Measurements from ENCODE around the gene NTHL1.

Gene NTHL1

GRCh38 chr16:2063861-2064260 is 16.2 kb upstream of the NTHL1 start:
- DNase-seq (ENCODE audit: low spot score): no peak

- DNase-seq (ENCODE audit: low spot score): no peak
Measured at GRCh38 chr16:2062801-2063200, 15.2 kb upstream of the NTHL1 start.

- no peak for DNase-seq (ENCODE audit: low spot score)
Measured at GRCh38 chr16:2061526-2061925, 13.9 kb upstream of the NTHL1 start.

DNA sequence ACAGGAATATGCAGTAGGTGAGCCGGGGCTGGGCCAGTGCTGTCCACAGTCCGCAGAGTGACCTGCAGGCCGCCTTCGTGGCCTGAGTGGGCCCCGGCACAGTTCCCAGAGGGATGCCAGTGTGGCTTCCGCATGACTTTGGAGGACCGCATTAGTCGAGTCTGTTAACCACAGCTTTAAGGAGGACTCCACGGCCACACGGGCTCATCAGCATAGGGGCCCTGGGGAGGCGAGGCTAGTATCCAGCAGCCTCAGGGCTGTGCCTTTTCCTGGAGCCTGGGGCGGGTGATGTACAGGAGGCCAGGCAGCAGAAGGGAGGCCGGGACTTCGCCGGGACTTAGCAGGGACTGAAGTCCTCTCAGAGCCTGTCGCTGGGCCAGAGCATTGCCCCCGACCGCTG is 13.4 kb upstream of the NTHL1 start:
- DNase-seq (ENCODE audit: low spot score): no peak

GRCh38 chr16:2060346-2060745 is 12.7 kb upstream of the NTHL1 start:
- no peak for DNase-seq (ENCODE audit: low spot score)

- no peak for DNase-seq (ENCODE audit: low spot score)
Measured at GRCh38 chr16:2058872-2059271, 11.2 kb upstream of the NTHL1 start.

GRCh38 chr16:2058420-2058819 is 10.8 kb upstream of the NTHL1 start:
- no peak for DNase-seq (ENCODE audit: low spot score)

DNA sequence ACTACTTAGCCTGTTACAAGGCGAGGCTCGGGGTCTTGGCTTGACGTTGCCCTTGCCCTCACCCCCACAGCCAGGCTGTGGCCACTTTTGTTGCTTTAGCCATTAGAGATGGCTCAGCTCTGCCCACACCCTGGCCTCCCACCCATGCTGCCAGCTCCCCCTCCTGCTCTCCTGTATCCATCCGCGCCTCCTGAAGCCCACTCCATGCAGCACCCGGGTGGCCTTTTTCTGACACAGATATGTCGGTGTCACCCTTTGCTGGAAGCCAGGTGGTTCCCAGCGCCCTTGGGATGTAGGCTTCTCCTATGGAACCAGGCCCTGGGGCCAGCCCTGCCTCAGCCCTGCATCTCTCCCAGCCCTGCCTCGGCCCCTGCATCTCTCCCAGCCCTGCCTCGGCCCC is 9.8 kb upstream of the NTHL1 start:
- DNase-seq (ENCODE audit: low spot score): no peak

DNA sequence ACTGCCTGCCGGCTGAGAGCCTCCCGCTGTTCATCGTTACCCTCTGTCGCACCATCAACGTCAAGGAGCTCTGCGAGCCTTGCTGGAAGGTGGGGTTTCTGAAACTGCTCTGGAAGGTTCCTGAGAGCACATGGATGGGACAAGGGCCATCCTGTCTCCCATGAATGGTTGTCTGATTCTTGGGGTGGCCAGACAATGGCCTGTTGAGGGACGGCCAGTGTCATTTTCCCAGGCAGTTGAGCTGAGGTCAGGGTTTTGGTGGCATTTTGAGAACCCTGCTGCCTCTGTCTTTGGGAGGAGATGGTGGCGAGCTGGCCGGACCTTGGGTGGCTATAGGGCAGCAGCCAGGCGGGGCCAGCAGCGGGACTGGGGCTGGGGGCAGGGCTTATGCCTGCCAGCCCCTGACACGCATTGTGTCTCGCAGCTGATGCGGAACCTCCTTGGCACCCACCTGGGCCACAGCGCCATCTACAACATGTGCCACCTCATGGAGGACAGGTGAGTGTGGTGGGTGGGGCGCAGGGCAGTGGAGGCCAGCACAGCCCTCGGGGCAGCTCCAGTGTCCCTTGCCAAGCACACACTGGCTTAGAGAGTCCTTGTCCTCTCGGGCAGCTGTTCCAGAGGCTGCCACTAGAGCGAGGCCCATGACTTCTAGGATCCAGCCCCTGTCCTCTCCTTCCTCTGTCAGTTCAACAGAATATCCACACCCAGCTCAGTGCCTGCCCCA is 9.2 kb upstream of the NTHL1 start:
- no peak for DNase-seq (ENCODE audit: low spot score)

DNA sequence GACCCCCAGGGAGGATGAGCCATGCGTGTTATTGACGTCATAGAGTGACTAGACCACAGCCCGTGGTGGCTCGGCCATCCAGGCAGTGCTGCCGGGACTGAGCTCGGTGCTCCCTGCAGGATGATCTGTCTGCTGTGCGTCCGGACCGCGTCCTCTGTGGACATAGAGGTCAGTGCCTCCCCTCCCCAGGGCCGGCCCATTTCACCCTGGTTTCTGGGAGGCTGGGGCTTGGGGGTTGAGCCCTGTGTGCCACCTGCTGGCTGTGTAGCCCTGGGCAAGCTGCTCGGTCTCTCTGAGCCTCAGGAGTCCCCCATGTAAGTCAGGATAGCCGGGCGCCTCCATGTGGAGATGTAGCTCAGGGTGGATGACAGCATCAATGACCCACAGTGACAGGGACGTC is 8.4 kb upstream of the NTHL1 start:
- DNase-seq (ENCODE audit: low spot score): no peak

DNA sequence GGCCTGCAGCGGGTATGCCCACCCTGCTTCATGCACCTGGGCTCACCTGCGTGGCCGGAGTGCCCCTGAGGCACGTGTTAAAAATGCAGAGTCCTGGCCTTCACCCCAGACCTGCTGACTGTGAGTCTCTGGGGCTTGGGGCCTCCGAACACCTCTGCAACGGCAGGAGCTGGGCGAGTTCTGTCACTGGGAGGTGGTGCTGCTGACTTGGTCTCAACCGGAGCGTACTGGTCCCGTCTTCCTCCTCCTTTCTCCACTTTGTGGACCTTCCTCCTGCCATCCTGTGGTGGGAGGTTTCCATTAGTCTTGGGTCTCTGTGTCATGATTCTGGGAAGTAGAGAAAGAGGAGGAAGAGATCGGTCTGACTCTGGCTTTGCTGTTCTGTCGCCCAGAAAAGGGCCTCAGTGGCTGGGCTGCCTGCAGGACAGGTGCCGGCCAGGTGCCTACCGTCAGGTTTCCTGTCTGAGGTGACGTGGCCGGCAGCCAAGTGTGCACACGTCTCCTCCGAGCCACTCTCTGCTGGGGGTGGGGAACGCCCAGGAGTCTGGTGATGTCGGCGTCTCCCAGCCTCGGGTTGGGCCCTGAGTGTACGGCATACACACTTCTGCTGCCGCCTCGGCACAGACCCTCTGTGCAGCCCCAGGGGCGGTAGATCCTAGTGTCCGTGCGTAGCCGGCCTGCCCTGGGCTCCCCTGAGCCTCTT is 7.1 kb upstream of the NTHL1 start:
- DNase-seq (ENCODE audit: low spot score): no peak

DNA sequence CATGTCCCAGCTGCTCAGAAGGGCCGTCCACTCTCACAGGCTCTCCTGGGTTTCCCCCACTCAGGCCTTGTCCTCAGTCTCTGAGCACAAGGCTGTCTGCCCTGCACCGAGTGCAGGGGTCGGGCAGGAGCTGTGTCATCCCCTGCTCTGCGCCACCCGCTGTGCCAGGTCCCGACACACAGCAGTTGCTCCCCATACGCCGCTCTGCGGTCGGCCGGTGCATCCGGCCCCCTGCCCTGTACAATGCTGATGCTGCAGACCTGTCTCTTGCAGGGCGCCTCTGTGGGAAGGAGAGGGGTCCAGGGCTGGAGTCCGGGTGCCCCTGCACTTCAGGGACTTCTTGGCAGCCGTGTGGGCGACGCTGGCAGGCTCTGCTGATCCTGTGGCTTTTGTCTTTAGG is 6.3 kb upstream of the NTHL1 start:
- no peak for DNase-seq (ENCODE audit: low spot score)

DNA sequence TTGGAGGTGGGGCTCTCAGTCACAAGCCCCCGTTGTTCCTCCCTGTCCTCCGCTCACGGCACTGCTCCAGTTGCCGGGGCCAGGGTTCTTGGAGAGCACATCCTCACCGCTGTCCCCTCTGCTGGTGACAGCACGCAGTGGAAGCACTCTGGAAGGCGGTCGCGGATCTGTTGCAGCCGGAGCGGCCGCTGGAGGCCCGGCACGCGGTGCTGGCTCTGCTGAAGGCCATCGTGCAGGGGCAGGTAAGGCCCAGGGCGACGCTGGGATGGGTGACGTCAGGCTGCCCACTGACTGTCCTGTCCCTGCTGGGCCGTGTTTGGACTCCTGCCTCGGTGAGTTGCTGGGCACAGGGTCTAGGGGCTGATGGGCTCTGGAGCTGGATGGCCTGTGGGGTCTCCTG is 5.6 kb upstream of the NTHL1 start:
- DNase-seq (ENCODE audit: low spot score): no peak

DNA sequence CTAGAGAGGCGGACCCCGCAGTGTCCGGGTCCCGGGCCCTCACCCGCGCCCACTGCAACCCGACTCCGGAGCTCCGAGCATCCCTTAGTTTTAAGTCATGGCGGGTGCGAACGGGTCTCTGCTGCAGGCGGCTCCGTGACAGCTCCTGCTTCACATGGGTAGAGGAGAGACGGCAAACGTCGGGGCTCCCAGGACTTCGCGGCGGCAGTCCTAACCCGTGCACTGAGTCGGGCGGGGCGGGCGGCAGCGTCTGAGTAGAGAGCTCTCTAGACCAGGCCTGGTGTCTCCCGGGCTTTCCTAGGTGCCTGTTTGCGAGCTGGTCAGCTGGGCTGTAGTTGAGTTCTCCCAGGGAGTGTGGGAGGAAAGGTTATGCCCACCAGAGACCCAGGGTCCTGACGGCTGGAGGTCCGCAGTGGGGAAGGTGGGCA is 496 bp upstream of the NTHL1 start:
- DNase-seq (ENCODE audit: low spot score): no peak

DNA sequence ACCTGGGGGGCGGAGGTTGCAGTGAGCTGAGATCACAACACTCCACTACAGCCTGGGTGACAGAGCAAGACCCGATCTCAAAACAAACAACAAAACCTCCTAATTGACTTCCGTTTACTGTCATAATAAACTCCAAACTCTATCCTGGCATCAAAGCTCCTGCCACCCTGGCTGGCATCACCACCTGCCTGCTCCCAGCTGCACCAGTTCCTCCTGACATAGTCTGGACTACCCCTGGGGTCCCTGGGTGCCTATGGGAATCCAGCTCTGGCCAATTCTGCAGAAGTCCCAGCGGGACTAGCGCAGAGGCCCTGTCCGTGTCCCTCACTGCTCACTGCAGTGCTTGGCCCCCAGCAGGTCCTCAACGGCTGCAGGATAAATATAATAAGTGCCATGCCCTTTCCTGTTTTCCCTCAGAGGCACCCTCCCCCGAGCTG is 723 bp downstream of the NTHL1 start:
- DNase-seq (ENCODE audit: low spot score): no peak

GRCh38 chr16:2045965-2046892 is 1.4 kb downstream of the NTHL1 start:
- no peak for DNase-seq (ENCODE audit: low spot score)

- DNase-seq (ENCODE audit: low spot score): no peak
Measured at GRCh38 chr16:2044541-2044940, 3.1 kb downstream of the NTHL1 start.

- no peak for DNase-seq (ENCODE audit: low spot score)
Measured at GRCh38 chr16:2043667-2044451, 3.8 kb downstream of the NTHL1 start.

GRCh38 chr16:2042986-2043666 is 4.5 kb downstream of the NTHL1 start:
- no peak for DNase-seq (ENCODE audit: low spot score)

GRCh38 chr16:2042171-2042985 is 5.3 kb downstream of the NTHL1 start:
- no peak for DNase-seq (ENCODE audit: low spot score)
